Brain microvascular endothelial cell (primary cell): ENCODE data around the gene PRAMEF12.
"Not testable (repeated sequence)": the region's sequence is repeated elsewhere in the genome, so short reads cannot be mapped to it uniquely, and the experiment has no call there.

Experiments used
- DNase-seq: peaks from one replicate; pipeline ENCODE4 v3.0.0-alpha.2; 2020
- H3K27ac ChIP-seq: fragments of 250-450 bp; sonication (Bioruptor Pico); 2 replicates; pipeline ENCODE4 v1.5.1; 2020; ENCODE audit warnings: mild to moderate bottlenecking, moderate library complexity
- H3K27me3 ChIP-seq: fragments of 250-450 bp; sonication (Bioruptor Pico); replicated peaks from 2 replicates; pipeline ENCODE4 v1.5.1; 2020; ENCODE audit warnings: mild to moderate bottlenecking
- H3K36me3 ChIP-seq: fragments of 250-450 bp; sonication (Bioruptor Pico); replicated peaks from 2 replicates; pipeline ENCODE4 v1.5.1; 2020; ENCODE audit warnings: mild to moderate bottlenecking
- H3K4me3 ChIP-seq: 2 replicates; pipeline ENCODE4 v1.5.1; 2011; ENCODE audit warnings: low read depth, mild to moderate bottlenecking, control low read depth, low read length, moderate library complexity
- CTCF ChIP-seq: IDR thresholded peaks from 2 replicates; pipeline ENCODE4 v1.5.1; 2011; ENCODE audit warnings: low read depth, mild to moderate bottlenecking, moderate library complexity, low read length, control low read depth, inconsistent platforms; ENCODE audit errors: missing control alignments
- in situ Hi-C: cut with HindIII; loops from 2 replicates; pipeline ENCODE4 v1.10.0; 2017; ENCODE audit warnings: low sequenced_read_pairs, low pct_ligation_motif_present

The PRAMEF12 gene

GRCh38 chr1:12773438-12773837 lies at the start of gene PRAMEF12:
PRAMEF12 (plus strand) TSS chr1:12773738; CDS start chr1:12774868, 1,130 bp downstream.
- no peaks in the 10 kb centered on the region for H3K36me3 ChIP-seq
- H3K27ac ChIP-seq, result no peak within 1 kb of the TSS
- no peak for TF ChIP-seq CTCF
- DNase-seq, result no peak
- in situ Hi-C loops, result no loop called here
- H3K27me3 ChIP-seq, result no peaks in the 10 kb centered on the region
- no peak within 1 kb of the TSS for H3K4me3 ChIP-seq

GRCh38 chr1:12728391-12728790 lies 45.1 kb upstream of the PRAMEF12 start:
- no peaks in the 10 kb centered on the region for H3K36me3 ChIP-seq
- H3K27ac ChIP-seq, result no peak overlapping the region
- no peak for DNase-seq
- no peaks in the 10 kb centered on the region for H3K27me3 ChIP-seq
- no peak for TF ChIP-seq CTCF
- no peak overlapping the region for H3K4me3 ChIP-seq
- in situ Hi-C loops, result no loop called here

GRCh38 chr1:12730156-12730555 lies 43.4 kb upstream of the PRAMEF12 start:
- Histone ChIP-seq H3K27ac (no peak overlapping the region), H3K27me3 (no peaks in the 10 kb centered on the region), H3K36me3 (no peaks in the 10 kb centered on the region), H3K4me3 (no peak overlapping the region)
- DNase-seq, result no peak
- TF ChIP-seq CTCF, result no peak
- in situ Hi-C loops, result no loop called here

GRCh38 chr1:12731084-12731483 lies 42.5 kb upstream of the PRAMEF12 start:
- H3K27me3 ChIP-seq, H3K4me3 ChIP-seq, in situ Hi-C loops, H3K36me3 ChIP-seq, H3K27ac ChIP-seq, DNase-seq: not testable (repeated sequence)

GRCh38 chr1:12734651-12735050 lies 38.9 kb upstream of the PRAMEF12 start:
- Histone ChIP-seq H3K36me3 (no peaks in the 10 kb centered on the region), H3K27ac (no peak overlapping the region), H3K27me3 (no peaks in the 10 kb centered on the region), H3K4me3 (no peak overlapping the region)
- DNase-seq, result no peak
- in situ Hi-C loops, result no loop called here
- no peak for TF ChIP-seq CTCF

GRCh38 chr1:12738934-12739333 lies 34.6 kb upstream of the PRAMEF12 start:
- in situ Hi-C loops, result no loop called here
- TF ChIP-seq CTCF, result no peak

More at GRCh38 chr1:12738934-12739333, 34.6 kb upstream of the PRAMEF12 start:
- Histone ChIP-seq H3K36me3 (no peaks in the 10 kb centered on the region), H3K27me3 (no peaks in the 10 kb centered on the region), H3K4me3 (no peak overlapping the region), H3K27ac (no peak overlapping the region)
- DNase-seq, result no peak
